Measurements from ENCODE around the gene DNM3.
"Not testable (repeated sequence)": the region's sequence is repeated elsewhere in the genome, so short reads cannot be mapped to it uniquely, and the experiment has no call there.

The DNM3 gene

GRCh38 chr1:172360985-172361384 is 519.7 kb downstream of the DNM3 start:
- DNase-seq (ENCODE audit: extremely low spot score) = no peak
- ChIA-PET CTCF (interaction anchor here (1.7 kb wide), 1 partner anchor 39 kb away, joined by 6 read pairs; no protein-coding TSS in a partner anchor), POLR2A (no interaction called here)
- TF ChIP-seq CTBP1 (IDR thresholded peaks at IDR 0.05; ENCODE audit: borderline replicate concordance) = no peak
- no peak for TF ChIP-seq FOXK2 (IDR thresholded peaks at IDR 0.05)
- no peak for TF ChIP-seq BHLHE40 (IDR thresholded peaks at IDR 0.05; ENCODE audit: borderline replicate concordance)
- no peak for TF ChIP-seq ZNF384 (IDR thresholded peaks at IDR 0.05)
- TF ChIP-seq TARDBP (IDR thresholded peaks at IDR 0.05) = no peak
- no peak for TF ChIP-seq FOXM1 (IDR thresholded peaks at IDR 0.05; ENCODE audit: borderline replicate concordance)
- TF ChIP-seq HDGF (IDR thresholded peaks at IDR 0.05; ENCODE audit: borderline replicate concordance) = no peak
- TF ChIP-seq LEF1 (IDR thresholded peaks at IDR 0.05; ENCODE audit: borderline replicate concordance) = no peak
- no peak for TF ChIP-seq NFRKB (IDR thresholded peaks at IDR 0.05)
- no peak for TF ChIP-seq SP1 (IDR thresholded peaks at IDR 0.05)
- no peak for TF ChIP-seq L3MBTL2 (conservative IDR thresholded peaks at IDR 0.05)
- TF ChIP-seq SUZ12 (IDR thresholded peaks at IDR 0.05) = no peak
- TF ChIP-seq FOXA1 (IDR thresholded peaks at IDR 0.05) = no peak

GRCh38 chr1:172363852-172364251 is 522.6 kb downstream of the DNM3 start:
- CTCF ChIA-PET = no interaction called here
- no peak for DNase-seq (ENCODE audit: extremely low spot score)
- POLR2A ChIA-PET = no interaction called here
- TF ChIP-seq PKNOX1 (IDR thresholded peaks at IDR 0.05) (no peak), NFRKB (IDR thresholded peaks at IDR 0.05) (no peak), L3MBTL2 (conservative IDR thresholded peaks at IDR 0.05) (no peak), FOXM1 (IDR thresholded peaks at IDR 0.05; ENCODE audit: borderline replicate concordance) (no peak), BHLHE40 (IDR thresholded peaks at IDR 0.05; ENCODE audit: borderline replicate concordance) (no peak), SUZ12 (IDR thresholded peaks at IDR 0.05) (no peak), SP1 (IDR thresholded peaks at IDR 0.05) (no peak), LEF1 (IDR thresholded peaks at IDR 0.05; ENCODE audit: borderline replicate concordance) (no peak), ARNT (IDR thresholded peaks at IDR 0.05) (no peak), FOXK2 (IDR thresholded peaks at IDR 0.05) (no peak), HDGF (IDR thresholded peaks at IDR 0.05; ENCODE audit: borderline replicate concordance) (no peak), CTBP1 (IDR thresholded peaks at IDR 0.05; ENCODE audit: borderline replicate concordance) (no peak)

- POLR2A ChIA-PET; CTCF ChIA-PET; DNase-seq (ENCODE audit: extremely low spot score): not testable (repeated sequence)
These were observed 530.3 kb downstream of the DNM3 start for GRCh38 chr1:172371646-172372045.

DNA sequence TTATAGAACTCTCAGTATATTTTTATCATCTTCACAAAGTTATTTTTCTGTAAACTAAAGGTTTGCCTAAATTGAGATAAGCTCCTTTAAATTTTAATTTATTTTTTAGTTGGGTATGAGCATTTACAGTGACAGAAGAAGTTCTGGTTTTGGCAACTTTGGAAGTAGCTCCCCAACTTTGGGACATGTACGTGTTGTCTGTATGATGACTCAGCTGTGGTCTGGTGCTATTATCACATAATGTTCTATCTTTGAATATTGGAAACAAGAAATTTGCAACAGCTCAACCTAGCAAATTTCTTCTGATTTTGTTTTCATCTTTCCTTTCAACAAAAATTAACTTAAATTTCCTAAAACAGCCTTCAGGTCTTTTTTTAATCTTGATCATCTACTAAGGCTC is 532.6 kb downstream of the DNM3 start:
- CTCF ChIA-PET = no interaction called here
- TF ChIP-seq L3MBTL2 (conservative IDR thresholded peaks at IDR 0.05) (no peak), SP1 (IDR thresholded peaks at IDR 0.05) (no peak), NFRKB (IDR thresholded peaks at IDR 0.05) (no peak), FOXK2 (IDR thresholded peaks at IDR 0.05) (no peak)

GRCh38 chr1:172375211-172375631 is 533.9 kb downstream of the DNM3 start:
- TF ChIP-seq FOXA1 (IDR thresholded peaks at IDR 0.05) = no peak
- no peak for TF ChIP-seq PKNOX1 (IDR thresholded peaks at IDR 0.05)
- TF ChIP-seq BHLHE40 (IDR thresholded peaks at IDR 0.05; ENCODE audit: borderline replicate concordance) = no peak
- no peak for TF ChIP-seq CTBP1 (IDR thresholded peaks at IDR 0.05; ENCODE audit: borderline replicate concordance)
- TF ChIP-seq ARNT (IDR thresholded peaks at IDR 0.05) = no peak
- TF ChIP-seq FOXK2 (IDR thresholded peaks at IDR 0.05) = no peak
- no peak for DNase-seq (ENCODE audit: extremely low spot score)
- ChIA-PET POLR2A (no interaction called here), CTCF (interaction anchor here (0.6 kb wide), 1 partner anchor 624 kb away, joined by 3 read pairs; no protein-coding TSS in a partner anchor)

More for the DNA sequence above, 532.6 kb downstream of the DNM3 start:
- POLR2A ChIA-PET = no interaction called here
- no peak for DNase-seq (ENCODE audit: extremely low spot score)

DNA sequence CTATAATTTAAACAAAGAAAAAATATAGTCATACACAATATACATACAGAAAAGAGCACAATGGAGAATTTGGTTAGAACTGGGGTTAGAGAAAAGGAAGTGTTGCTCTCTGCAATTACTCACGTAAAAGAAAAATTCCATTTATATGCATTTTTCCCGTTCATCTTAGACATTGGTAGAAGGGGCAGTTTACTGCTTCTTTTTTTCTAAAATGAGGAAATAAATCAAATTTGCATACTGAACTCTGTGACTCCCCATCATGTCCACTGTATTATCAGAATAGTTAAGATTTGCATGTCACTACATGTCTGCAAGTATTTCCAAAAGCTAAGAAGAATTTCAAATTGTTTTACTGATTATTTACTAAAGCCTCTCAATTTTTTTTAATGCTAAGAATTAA is 535.1 kb downstream of the DNM3 start:
- ChIA-PET POLR2A (no interaction called here), CTCF (interaction anchor here (0.7 kb wide), 1 partner anchor 385 kb away, joined by 3 read pairs; no protein-coding TSS in a partner anchor)
- TF ChIP-seq SP1 (IDR thresholded peaks at IDR 0.05) = no peak
- TF ChIP-seq BHLHE40 (IDR thresholded peaks at IDR 0.05; ENCODE audit: borderline replicate concordance) = no peak
- no peak for TF ChIP-seq ARNT (IDR thresholded peaks at IDR 0.05)
- no peak for TF ChIP-seq HDGF (IDR thresholded peaks at IDR 0.05; ENCODE audit: borderline replicate concordance)
- TF ChIP-seq FOXK2 (IDR thresholded peaks at IDR 0.05) = no peak
- TF ChIP-seq CTBP1 (IDR thresholded peaks at IDR 0.05; ENCODE audit: borderline replicate concordance) = no peak
- TF ChIP-seq TARDBP (IDR thresholded peaks at IDR 0.05) = no peak
- no peak for TF ChIP-seq NFRKB (IDR thresholded peaks at IDR 0.05)
- no peak for TF ChIP-seq ZNF384 (IDR thresholded peaks at IDR 0.05)
- TF ChIP-seq LEF1 (IDR thresholded peaks at IDR 0.05; ENCODE audit: borderline replicate concordance) = no peak
- TF ChIP-seq SUZ12 (IDR thresholded peaks at IDR 0.05) = no peak
- no peak for TF ChIP-seq ELF4 (IDR thresholded peaks at IDR 0.05)
- no peak for TF ChIP-seq L3MBTL2 (conservative IDR thresholded peaks at IDR 0.05)
- no peak for TF ChIP-seq FOXA1 (IDR thresholded peaks at IDR 0.05)
- TF ChIP-seq FOXM1 (IDR thresholded peaks at IDR 0.05; ENCODE audit: borderline replicate concordance) = no peak
- TF ChIP-seq PKNOX1 (IDR thresholded peaks at IDR 0.05) = no peak
- DNase-seq (ENCODE audit: extremely low spot score) = no peak

GRCh38 chr1:172377565-172377964 is 536.3 kb downstream of the DNM3 start:
- TF ChIP-seq ZNF384 (IDR thresholded peaks at IDR 0.05) (no peak), FOXK2 (IDR thresholded peaks at IDR 0.05) (no peak), L3MBTL2 (conservative IDR thresholded peaks at IDR 0.05) (no peak)
- ChIA-PET POLR2A (no interaction called here), CTCF (no interaction called here)
- DNase-seq (ENCODE audit: extremely low spot score) = no peak
